Measurements from ENCODE around the gene AGBL5.

Gene AGBL5

GRCh38 chr2:27050996-27051901 is at the start of gene AGBL5:
Gene AGBL5, plus strand, starts transcription at chr2:27051668. Its CDS starts 1,291 bp downstream, at chr2:27052959.
- peak; percentile 55 to 96 (median 89) for DNase-seq

GRCh38 chr2:27001950-27002349 is 49.5 kb upstream of the AGBL5 start:
- peak in 2 of 58 donors; percentile 18 to 39 for DNase-seq

- DNase-seq = peak in 1 of 58 donors; percentile 26
Observed at GRCh38 chr2:27003007-27003406, 48.5 kb upstream of the AGBL5 start.

DNA sequence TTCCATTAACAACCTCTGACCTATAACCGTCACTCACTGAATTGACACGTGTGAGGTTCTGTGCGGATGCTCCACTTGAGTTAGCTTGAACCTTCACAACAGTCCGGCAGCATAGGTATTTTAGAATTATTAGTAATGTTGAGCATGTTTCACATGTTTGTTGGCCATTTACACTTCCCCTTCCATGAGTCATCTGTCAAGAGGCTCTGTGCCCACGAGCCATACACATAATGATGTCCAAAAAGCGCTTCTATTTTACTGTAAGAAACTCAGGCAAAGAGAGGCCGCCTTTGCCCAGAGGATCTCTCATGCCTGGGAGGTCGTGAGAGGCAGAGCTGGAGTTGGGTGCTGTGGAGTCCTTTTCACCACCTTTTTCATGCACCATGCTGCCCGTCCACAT is 47.6 kb upstream of the AGBL5 start:
- no peak for DNase-seq

DNA sequence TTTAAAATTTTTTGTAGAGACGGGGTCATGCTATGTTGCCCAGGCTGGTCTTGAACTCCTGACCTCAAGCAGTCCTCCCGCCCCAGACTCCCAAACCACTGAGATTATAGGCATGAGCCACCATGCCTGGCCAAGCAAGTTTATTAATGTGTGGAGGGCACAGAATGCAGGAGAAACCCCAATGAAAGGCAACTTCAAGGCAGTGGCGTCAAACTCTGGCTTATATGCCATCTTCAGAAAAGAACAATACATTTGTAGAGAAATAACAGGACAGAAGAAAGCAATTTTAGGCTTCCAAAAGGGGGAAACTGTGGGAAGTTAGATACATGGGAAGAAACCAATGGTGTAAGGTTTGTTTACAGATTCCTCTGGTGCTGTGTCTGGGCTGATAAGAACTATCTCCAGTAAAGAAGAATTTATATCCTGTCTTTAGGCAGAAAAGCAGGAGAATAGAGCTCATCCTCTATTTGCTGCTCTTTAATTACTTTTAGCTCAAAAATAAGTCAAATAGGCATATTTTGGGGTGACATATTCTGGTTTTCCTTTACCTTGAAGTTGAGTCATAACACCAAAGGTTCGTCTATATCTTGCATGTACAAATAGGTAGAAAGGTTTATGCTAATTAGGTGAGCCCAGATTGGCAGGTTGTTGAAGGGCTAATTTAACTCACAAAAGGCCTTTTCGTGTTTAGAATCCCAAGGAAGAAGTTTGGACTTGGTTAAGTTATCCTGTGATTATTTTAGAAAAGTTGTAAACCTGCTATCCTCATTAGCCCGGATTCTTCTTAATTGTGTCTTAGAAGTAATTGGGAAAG is 44.7 kb upstream of the AGBL5 start:
- no peak for DNase-seq

- DNase-seq = no peak
Observed at GRCh38 chr2:27007416-27008374, 43.8 kb upstream of the AGBL5 start.

GRCh38 chr2:27008678-27009077 is 42.8 kb upstream of the AGBL5 start:
- DNase-seq = no peak

DNA sequence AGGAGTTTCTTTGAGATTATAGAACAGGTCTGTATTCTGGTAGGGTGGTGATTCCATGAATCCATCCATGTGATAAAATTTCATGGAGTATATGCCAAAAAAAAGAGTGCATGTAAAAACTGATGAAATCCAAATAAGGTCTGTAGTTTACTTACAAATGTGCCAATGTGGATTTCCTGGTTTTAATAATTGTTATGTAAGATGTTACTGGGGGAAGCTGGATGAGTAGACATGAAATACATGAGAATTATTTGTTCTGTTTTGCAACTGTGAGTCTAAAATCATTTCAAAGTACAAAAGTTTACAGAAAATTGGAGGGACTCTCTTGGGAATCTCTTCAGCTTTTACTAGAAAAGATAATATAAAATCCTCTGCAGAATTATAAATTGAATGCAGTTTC is 42.4 kb upstream of the AGBL5 start:
- DNase-seq = no peak

DNA sequence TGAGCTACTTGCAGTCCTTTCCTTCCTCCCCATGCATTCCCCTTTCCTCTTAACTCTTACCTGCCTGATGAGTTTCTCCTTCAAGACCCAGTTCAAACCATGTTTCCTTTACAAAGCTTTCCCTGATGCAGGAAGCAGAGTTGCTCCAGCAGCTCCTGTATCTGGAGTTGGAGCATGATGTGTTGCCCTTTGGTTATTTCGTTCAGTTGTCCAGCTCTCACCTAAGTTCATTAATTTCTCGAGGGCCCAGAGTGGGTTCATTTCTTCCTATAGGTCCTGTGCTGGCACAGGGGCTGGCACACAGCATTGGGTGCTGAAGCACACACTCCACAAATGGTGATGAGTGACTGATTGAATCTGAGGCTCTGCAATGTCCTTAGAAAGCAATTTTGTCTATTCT is 41.8 kb upstream of the AGBL5 start:
- DNase-seq = no peak

DNA sequence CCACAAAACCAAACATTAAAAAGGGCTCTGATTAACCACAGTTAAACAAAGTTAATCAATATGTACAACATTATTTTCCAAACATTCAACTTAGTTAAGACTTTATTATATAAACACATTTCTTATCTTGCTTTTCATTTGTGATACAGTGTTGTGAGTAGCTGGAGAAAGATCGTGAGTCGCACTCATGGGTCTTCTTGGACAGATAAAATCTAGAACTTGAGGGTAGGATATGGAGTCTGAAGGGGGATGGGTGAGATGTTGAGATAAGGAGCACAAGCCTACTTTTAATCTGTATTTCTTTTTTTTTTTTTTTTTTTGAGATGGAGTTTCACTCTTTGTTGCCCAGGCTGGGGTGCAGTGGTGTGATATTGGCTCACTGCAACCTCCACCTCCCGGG is 41.3 kb upstream of the AGBL5 start:
- DNase-seq = no peak

DNA sequence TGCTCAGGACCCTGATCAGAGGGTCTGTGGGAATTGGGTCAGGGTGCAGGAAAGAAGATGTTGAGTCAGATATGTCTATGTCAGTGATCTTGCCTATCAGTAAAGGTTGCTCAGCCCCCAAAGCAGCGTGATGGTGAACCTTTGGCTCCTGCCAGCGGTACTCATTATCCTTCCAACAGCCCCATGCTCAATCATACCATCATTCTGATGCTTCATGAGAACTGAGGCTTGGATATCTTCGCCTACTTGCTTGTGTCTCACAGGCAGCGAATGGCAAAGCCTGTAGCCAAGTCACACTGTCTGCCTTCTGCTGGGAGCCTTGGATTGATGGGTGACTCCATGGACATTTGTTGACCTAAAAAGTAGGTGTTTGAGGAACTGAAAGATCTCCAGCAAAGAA is 37.7 kb upstream of the AGBL5 start:
- DNase-seq = no peak

- DNase-seq = peak in 5 of 58 donors; percentile 7 to 25 (median 12)
Observed at GRCh38 chr2:27014771-27015433, 36.6 kb upstream of the AGBL5 start.

DNA sequence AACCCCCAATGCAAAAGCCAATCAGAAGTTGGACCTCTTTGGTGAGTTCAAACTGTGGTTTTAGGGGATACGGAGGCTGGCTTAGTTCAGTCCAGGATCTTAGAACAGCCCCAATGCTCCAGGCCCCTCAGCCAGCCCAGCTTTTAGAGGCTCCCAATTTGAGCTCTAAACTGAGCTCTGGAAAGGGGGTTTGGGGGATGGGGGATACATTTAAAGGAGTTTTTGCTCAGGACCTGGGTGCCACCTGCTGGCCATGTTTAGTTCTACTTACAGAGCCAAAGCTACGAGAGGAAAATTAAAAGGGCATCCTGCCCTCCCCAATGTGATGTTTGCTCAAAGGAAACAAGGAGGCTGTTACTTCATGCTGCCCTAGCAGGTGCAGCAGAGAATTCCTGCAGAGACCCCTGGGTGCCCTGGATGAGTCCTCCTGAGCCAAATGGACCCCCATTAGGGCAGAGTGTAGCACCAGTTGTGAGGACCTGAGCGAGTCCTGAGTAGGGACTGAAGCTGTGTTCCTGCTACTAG is 34.6 kb upstream of the AGBL5 start:
- DNase-seq = peak in 29 of 58 donors; percentile 6 to 70 (median 25)

GRCh38 chr2:27018142-27018541 is 33.3 kb upstream of the AGBL5 start:
- no peak for DNase-seq

GRCh38 chr2:27019459-27019858 is 32.0 kb upstream of the AGBL5 start:
- no peak for DNase-seq

DNA sequence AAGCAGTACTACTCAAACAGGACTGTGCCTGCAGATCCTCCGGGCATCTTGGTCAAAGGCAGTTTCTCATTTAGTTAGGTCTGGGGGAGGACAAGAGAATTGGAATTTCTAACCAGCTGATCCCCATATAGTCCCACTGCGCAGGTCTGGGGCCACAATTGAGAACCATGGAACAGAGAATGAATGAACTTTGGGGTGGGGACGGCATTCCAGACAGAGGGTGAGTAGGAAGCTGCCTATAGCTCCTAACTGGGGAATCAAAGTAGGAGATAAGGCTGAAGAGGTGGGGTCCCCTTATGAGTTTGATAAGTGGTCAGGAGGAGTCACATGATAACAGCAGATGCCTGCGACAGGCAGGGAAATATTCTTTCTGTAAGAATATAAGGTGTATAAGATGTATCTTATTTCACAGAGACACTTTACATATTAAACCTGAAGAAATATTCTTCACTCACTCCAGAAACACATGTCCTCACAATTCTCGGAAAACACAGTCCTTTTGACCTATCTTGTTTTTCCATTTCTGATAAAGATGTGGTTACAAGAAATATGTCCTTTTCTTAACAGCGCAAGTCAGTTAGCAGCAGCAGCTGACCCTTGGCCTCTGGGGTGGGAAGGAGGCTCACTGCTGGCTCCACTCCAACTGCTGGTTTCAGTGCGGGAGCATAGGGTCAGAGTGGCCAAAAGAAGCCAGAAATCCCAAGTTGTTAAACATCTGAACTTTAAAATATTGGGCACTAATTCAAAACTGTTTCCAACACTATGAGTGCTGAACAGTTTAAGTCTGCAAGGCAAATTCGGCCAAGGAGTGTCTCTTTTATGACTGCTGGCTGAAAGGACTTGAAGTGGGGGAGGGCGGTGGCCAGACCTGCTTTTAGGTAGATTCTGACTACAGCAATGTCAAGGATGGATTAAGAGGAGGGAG is 31.3 kb upstream of the AGBL5 start:
- no peak for DNase-seq

DNA sequence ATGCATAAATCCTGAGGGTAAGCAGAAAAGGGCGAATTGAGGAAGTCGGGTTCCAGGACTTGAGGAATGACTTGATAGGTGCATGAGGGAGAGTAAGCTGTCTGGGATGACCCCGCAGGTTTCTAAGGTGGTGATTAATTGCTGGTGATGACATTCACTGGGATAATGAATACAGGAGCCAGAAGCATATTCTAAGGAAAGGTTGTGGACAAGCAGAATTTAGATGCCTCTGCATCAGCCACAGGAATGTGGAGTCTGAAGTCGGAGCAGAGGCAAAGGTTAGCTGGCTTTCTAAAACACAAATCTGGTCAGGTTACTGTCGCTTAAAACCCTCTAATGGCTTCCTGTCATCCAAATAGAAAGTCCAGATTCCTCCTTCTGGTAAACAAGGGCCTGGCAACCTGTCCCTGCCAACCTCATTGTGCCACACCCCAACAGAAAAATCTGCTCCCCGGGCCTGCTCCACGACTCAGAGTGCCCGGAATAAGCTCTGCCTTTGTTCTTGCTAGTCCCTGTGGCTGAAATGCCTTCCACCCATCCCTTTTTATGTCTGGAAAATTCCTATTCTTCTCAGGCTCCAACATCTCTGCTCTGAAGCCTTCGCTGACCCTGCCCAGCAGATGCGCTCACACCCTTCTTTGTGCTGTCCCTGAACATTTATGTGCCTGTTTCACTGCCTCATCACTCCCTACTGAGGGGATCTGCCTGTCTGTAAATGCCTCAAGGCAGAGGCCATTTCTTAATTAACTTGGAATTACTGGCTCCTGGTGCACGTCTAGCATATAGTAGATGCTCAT is 30.0 kb upstream of the AGBL5 start:
- no peak for DNase-seq

GRCh38 chr2:27023740-27024139 is 27.7 kb upstream of the AGBL5 start:
- DNase-seq = no peak

All from anterior cingulate cortex (tissue), 58 donors.